Erythroblast (primary cell): Measurements from ENCODE around the gene LGALS7B.
"Not testable (repeated sequence)": the region's sequence is repeated elsewhere in the genome, so short reads cannot be mapped to it uniquely, and the experiment has no call there.

ENCODE experiments used
- GATA1 ChIP-seq: IDR thresholded peaks from 2 replicates; pipeline ENCODE4 v1.6.1; 2011; ENCODE audit warnings: low read depth, mild to moderate bottlenecking, control low read depth, low read length, moderate library complexity
- POLR2A ChIP-seq: IDR thresholded peaks from 2 replicates; pipeline ENCODE4 v1.6.1; 2011; ENCODE audit warnings: mild to moderate bottlenecking, low read length

- not testable (repeated sequence) for TF ChIP-seq POLR2A, GATA1
Observed at GRCh38 chr19:38754196-38754595, 34.8 kb upstream of the LGALS7B start.
